Measurements from ENCODE around the gene MAP4K5. TPM values are rescaled to one million over a fixed set of nuclear protein-coding genes. Genes with fewer than 3 reads are reported as not detected.
A peak's percentile ranks its signal among the peaks of the same experiment; 100 is the strongest.

MAP4K5 gene
- total RNA-seq, 1 donor, result 134 TPM

GRCh38 chr14:50452979-50453705, 79.2 kb downstream of the MAP4K5 start:
- Histone ChIP-seq H3K4me3 (ENCODE audit: insufficient read depth, low read length) (no peak overlapping the region), H3K4me2 (ENCODE audit: insufficient read depth, low read length) (no peak overlapping the region), H4K20me1 (ENCODE audit: insufficient read depth, low read length) (peaks cover 5% of the 10 kb centered on the region), H3K79me2 (ENCODE audit: insufficient read depth, low read length) (peaks cover 23% of the 10 kb centered on the region), H2AFZ (ENCODE audit: low read length) (no peak overlapping the region), H3K27me3 (ENCODE audit: insufficient read depth, low read length) (no peaks in the 10 kb centered on the region), H3K9me3 (ENCODE audit: low read depth, low read length) (no peaks in the 10 kb centered on the region), H3K4me1 (ENCODE audit: insufficient read depth, low read length) (peaks cover 17% of the 10 kb centered on the region), H3K27ac (ENCODE audit: low read depth, low read length) (peak overlapping the region; percentile 81), H3K36me3 (ENCODE audit: insufficient read depth, low read length) (peaks cover 61% of the 10 kb centered on the region)
- TF ChIP-seq CTCF (IDR thresholded peaks at IDR 0.05; ENCODE audit: extremely low read depth, low read depth, low read length), result no peak
- peak; percentile 68 for DNase-seq (ENCODE audit: insufficient read length, low spot score, missing footprints)

GRCh38 chr14:50452296-50452695, 80.1 kb downstream of the MAP4K5 start:
- H4K20me1 ChIP-seq (ENCODE audit: insufficient read depth, low read length), result peaks cover 5% of the 10 kb centered on the region
- H3K36me3 ChIP-seq (ENCODE audit: insufficient read depth, low read length), result peaks cover 57% of the 10 kb centered on the region
- H2AFZ ChIP-seq (ENCODE audit: low read length), result no peak overlapping the region
- no peaks in the 10 kb centered on the region for H3K27me3 ChIP-seq (ENCODE audit: insufficient read depth, low read length)
- H3K27ac ChIP-seq (ENCODE audit: low read depth, low read length), result peak overlapping the region; percentile 81
- no peak for TF ChIP-seq CTCF (IDR thresholded peaks at IDR 0.05; ENCODE audit: extremely low read depth, low read depth, low read length)
- no peak overlapping the region for H3K4me3 ChIP-seq (ENCODE audit: insufficient read depth, low read length)
- no peak for DNase-seq (ENCODE audit: insufficient read length, low spot score, missing footprints)
- H3K4me1 ChIP-seq (ENCODE audit: insufficient read depth, low read length), result peaks cover 17% of the 10 kb centered on the region
- H3K79me2 ChIP-seq (ENCODE audit: insufficient read depth, low read length), result peaks cover 19% of the 10 kb centered on the region
- H3K4me2 ChIP-seq (ENCODE audit: insufficient read depth, low read length), result no peak overlapping the region
- no peaks in the 10 kb centered on the region for H3K9me3 ChIP-seq (ENCODE audit: low read depth, low read length)

GRCh38 chr14:50451854-50452253, 80.5 kb downstream of the MAP4K5 start:
- Histone ChIP-seq H3K4me1 (ENCODE audit: insufficient read depth, low read length) (peaks cover 17% of the 10 kb centered on the region), H3K9me3 (ENCODE audit: low read depth, low read length) (no peaks in the 10 kb centered on the region), H3K36me3 (ENCODE audit: insufficient read depth, low read length) (peaks cover 54% of the 10 kb centered on the region), H3K4me3 (ENCODE audit: insufficient read depth, low read length) (no peak overlapping the region), H3K27me3 (ENCODE audit: insufficient read depth, low read length) (no peaks in the 10 kb centered on the region), H3K4me2 (ENCODE audit: insufficient read depth, low read length) (no peak overlapping the region), H2AFZ (ENCODE audit: low read length) (no peak overlapping the region), H4K20me1 (ENCODE audit: insufficient read depth, low read length) (peaks cover 5% of the 10 kb centered on the region), H3K27ac (ENCODE audit: low read depth, low read length) (peak overlapping the region; percentile 81), H3K79me2 (ENCODE audit: insufficient read depth, low read length) (peaks cover 19% of the 10 kb centered on the region)
- no peak for TF ChIP-seq CTCF (IDR thresholded peaks at IDR 0.05; ENCODE audit: extremely low read depth, low read depth, low read length)
- DNase-seq (ENCODE audit: insufficient read length, low spot score, missing footprints), result no peak

GRCh38 chr14:50447461-50447860, 84.9 kb downstream of the MAP4K5 start:
- no peak for DNase-seq (ENCODE audit: insufficient read length, low spot score, missing footprints)
- Histone ChIP-seq H3K79me2 (ENCODE audit: insufficient read depth, low read length) (peaks cover 18% of the 10 kb centered on the region), H3K4me3 (ENCODE audit: insufficient read depth, low read length) (no peak overlapping the region), H2AFZ (ENCODE audit: low read length) (no peak overlapping the region), H3K27ac (ENCODE audit: low read depth, low read length) (peak overlapping the region; percentile 44), H4K20me1 (ENCODE audit: insufficient read depth, low read length) (peaks cover under 1% of the 10 kb centered on the region), H3K9me3 (ENCODE audit: low read depth, low read length) (no peaks in the 10 kb centered on the region), H3K36me3 (ENCODE audit: insufficient read depth, low read length) (peaks cover 65% of the 10 kb centered on the region), H3K27me3 (ENCODE audit: insufficient read depth, low read length) (no peaks in the 10 kb centered on the region), H3K4me1 (ENCODE audit: insufficient read depth, low read length) (peaks cover 3% of the 10 kb centered on the region), H3K4me2 (ENCODE audit: insufficient read depth, low read length) (no peak overlapping the region)
- no peak for TF ChIP-seq CTCF (IDR thresholded peaks at IDR 0.05; ENCODE audit: extremely low read depth, low read depth, low read length)

Data from osteoblast (primary cell).